GM21529 (cell line): ENCODE measurements around the gene LMNA.
"Not testable (repeated sequence)": the region's sequence is repeated elsewhere in the genome, so short reads cannot be mapped to it uniquely, and the experiment has no call there.

Source experiments
- ATAC-seq: cut with Tn5 transposase; IDR thresholded peaks from one replicate; pipeline ENCODE4 v1.9.1; 2021; ENCODE audit not compliant: unreplicated experiment

The LMNA gene

DNA sequence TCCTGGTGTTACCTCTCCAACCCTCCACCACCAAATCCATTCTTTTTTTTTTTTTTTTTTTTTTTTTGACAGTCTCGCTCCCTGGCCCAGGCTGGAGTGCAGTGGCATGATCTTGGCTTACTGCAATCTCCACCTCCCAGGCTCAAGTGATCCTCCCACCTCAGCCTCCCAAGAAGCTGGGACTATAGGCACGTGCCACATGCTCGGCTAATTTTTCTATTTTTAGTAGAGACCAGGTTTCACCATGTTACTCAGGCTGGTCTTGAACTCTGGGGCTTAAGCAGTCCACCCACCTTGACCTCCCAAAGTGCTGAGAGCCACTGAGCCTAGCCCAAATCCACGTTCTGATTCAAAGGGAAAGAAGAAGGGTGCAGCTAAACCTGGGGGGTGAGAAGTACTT lies 6.5 kb downstream of the LMNA start:
- not testable (repeated sequence) for ATAC-seq

DNA sequence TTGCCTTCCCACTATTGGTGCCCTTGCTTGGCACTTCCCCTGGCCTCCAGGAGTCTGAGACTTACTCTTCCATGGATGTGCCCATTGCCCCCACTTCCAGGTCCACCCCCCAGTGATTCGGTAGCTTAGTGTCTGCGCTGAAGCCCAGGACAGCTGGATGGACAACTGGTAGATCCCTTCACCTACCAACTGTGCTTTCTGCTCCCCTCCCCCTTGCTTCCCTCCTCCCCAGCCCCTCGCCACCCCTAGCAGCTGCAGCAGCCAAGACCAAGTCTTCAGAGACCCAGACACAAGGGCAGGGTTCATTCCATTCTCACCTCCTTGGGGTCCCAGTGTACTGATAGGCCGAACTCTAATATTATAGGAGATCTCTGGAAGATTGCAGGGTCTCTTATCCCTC lies 6.9 kb downstream of the LMNA start:
- no peak for ATAC-seq

DNA sequence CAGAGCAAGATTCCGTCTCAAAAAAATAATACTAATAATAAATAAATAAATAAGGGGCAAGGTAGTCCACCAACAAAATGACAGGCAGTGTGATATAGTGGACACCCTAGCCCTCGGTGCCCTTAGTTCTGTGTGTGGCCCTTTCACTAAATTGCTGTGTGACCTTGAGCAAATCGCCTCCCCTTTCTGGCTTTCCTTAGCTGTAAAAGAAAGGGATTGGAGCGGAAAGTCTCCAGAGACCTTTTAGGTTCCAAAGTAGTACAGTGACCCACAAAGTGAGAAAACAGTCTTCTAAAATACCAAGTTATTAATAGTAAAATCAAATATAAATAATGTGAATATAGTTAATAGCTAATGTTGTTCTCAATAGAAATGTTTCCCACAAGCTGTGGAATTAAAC lies 7.6 kb downstream of the LMNA start:
- no peak for ATAC-seq

DNA sequence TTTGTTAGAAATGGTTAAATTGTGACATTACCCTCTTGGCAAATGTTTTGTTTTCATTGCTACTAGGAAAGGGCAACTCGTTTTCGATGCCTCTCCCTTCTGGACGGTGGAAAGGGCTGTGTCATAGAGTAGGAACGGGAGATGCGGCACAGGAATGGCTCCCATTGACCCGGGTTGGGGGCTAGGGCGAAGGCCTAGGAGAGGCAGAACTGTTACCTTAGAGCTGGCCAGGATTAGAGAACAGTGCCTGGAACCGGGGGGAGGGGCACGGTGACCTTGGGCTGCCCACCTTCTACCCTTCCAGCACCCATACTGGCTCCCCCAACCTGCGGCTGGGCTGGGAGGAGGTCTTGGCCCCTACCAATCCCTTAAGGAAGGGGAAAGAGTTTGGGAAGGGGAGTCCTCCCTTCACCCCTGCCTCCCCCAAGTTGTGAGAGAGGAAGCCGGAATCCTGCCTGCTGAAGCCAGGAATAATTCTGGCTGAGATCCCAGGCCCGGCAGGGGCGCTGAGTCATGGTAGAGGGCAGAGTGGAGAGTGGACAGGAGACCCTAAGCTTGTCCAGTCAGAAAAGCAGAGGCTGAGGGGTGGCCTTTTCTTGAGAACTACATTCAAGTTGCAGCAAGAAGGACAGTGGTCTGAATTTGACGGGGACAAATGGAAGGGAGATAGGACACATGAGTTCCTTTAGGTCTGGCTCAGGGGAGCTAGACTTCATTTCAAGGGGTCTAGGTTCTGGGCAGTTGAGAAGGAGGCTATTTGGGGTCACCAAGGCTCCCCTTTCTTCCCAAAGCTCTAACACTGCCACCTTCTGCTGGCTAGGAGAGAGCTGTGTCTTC lies 8.2 kb downstream of the LMNA start:
- ATAC-seq = no peak

DNA sequence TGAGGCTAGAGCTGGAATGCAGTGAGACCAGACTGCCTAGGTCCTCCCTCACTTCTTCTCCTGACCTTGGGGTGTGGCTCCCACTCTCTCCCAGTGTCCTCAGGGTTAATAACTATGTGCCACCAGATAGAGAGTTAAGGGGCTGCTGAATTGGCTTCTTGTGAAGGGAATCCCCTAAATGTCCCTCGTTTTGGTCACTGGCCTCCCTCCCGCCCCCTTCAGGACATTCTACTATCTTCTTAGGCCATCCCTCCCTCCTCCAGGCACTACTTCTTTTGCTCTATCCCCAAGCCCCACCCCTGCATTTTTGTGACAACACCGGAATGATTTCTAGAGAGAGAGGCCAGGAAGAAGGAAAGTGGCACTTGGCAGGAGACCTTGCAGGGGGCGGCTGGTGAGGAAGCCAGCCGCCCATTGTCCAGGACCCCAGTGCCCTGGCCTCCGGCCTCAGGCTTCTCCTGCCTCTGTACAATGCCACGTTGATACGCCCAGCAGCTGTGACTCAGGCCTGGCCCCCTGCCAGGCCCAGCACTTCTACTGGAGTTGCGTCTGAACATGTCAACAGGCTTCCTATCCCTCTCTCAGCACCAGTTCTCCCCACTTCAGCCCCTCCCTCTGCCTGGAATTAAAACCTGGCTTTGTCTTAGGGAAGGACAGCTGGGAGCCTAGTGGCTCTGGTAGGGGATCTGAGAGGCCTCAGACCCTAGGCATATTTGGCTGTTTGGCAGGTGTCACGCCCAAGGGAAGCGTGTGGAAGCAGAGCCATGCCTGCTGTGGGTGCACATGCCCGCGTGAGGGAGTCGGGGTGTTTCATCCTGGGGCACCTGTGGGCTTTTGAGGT lies 9.1 kb downstream of the LMNA start:
- no peak for ATAC-seq

DNA sequence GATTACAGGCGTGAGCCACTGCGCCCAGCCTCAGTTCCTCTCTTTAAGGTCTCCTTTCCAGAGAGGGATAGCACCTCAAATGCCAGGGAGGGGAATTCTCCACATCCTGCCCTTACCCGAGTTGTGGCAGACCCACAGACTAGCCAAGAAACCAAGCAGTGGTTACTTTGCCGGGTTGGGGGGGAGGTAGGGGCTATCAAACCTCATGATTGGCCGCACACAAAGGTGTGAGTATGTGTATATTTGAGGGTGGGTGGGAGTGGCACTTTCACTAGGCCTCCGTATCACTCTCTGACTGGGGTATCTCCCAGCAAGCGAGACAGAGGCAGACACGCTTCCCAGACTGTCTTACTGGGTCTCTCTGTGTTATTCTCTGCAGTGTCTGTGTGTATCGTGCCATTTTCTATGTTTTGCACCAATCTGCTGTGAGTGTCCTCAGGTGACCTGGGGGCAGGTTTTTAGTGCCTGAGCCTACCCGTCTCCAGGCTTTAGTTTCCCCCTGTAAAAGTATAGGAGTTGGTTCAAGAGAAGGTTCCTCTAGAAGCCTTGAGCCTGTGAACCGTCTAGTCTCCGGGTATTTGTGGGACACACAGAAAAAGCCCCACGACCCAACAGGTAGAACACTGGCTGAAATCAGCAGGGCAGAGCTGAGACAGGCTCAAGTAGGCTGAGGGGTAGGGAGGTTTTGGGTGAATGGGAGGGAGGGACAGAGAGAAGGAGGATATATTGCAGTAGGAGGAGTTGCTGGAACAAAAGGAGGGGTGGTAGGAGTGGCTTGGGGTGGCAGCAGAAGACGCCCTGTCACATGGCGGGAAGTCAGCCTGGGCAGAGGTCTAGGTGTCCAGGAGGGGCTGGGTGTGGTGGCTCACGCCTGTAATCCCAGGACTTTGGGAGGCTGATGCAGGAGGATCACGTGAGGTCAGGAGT lies 10.3 kb downstream of the LMNA start:
- ATAC-seq = no peak

DNA sequence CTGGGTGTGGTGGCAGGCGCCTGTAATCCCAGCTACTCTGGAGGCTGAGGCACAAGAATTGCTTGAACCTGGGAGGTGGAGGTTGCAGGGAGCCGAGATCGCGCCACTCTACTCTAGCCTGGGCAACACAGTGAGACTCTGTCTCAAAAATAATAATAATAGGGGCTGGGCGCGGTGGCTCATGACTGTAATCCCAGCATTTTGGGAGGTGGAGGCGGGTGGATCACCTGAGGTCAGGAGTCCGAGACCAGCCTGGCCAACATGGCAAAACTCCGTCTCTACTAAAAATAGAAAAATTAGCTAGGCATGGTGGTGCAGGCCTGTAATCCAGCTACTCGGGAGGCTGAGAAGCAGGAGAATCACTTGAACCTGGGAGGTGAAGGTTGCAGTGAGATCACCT lies 11.0 kb downstream of the LMNA start:
- not testable (repeated sequence) for ATAC-seq

DNA sequence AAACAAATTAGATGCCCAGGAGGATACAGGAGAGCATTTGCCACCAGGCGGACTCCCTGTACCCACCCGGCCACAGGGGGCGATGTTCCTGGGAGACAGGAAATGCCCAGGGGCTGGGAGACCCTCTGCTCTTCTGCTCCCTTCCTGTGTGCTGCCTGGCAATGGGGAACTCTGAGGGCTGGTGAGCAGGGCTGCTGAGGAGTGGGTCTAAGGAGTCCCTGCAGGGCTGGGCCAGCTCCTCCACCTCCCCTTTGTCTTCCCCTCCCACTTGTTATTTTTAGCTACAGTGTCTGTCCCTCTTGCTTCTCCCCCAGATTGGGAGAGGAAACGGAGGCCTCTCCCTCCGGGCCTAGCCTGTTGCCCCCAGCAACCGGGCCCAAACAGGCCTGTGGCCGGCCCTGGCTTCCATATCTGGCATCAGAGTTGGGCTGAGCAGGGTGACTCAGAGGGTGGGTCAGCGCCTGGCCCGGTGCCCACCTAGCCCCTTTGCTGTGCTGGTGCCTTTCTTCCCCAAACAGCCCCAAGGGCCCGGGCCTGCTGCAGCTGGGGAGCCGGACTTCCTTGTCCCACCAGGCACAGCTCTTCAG lies 11.6 kb downstream of the LMNA start:
- peak; percentile 38 for ATAC-seq

DNA sequence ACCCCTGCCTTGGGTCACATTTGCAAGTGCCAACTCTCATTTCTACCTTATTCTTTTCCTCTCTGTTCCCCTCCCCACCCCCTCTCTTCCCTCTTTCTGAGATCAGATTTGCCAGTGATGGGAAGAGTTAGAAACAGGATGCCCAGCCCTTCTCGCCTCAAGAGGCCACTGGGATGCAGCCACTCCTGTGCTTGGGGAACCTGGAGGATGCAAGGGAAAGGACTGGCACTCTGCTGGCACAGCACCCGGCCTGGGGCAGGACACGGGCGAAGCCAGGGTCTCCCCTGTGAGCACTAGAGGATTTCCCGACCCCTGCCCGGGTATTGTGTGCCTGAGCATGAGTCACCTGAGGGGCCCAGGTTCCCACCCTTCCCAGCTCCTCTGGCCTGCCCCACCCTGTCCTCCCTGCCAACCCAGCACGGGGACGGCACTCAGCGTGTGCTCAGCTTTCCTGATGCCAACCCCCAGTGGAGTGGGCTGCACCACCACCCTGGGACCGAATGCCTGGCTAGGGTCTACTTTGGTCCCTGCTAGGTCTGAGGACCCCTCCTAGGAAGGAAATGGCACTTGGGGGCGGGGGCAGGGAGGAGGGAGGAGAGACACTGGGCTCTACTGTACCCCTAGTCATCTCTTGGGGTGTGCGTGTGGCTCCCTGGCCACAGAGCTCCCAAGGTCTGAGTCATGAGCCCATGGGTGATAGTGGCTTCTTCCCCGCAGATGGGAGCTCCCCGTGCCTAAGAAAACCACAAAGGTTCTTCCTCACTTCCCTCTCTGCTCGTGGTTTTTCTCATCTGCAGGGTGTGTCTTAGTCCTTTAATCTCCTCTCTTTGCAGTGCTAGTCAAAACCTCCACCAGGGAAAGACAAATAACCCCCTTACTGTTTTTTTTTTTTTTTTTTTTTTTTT lies 12.4 kb downstream of the LMNA start:
- peak; percentile 56 for ATAC-seq

DNA sequence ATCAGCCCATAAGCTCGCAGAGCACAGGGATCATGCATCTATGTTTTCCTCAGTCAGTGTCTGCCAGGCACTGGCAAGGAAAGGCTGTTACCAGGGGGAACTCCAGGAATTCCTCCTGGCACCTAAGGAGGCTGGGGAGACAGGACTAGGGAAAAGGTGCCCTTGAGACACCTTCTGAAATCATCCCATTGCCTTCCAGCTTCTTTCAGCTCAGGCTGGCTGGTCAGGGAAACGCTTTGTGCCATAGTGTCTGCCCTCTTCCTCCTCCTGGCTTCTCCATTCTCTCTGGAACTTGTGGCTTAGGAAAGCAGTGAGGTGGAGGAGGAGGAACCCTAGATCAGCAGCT lies 13.8 kb downstream of the LMNA start:
- no peak for ATAC-seq

DNA sequence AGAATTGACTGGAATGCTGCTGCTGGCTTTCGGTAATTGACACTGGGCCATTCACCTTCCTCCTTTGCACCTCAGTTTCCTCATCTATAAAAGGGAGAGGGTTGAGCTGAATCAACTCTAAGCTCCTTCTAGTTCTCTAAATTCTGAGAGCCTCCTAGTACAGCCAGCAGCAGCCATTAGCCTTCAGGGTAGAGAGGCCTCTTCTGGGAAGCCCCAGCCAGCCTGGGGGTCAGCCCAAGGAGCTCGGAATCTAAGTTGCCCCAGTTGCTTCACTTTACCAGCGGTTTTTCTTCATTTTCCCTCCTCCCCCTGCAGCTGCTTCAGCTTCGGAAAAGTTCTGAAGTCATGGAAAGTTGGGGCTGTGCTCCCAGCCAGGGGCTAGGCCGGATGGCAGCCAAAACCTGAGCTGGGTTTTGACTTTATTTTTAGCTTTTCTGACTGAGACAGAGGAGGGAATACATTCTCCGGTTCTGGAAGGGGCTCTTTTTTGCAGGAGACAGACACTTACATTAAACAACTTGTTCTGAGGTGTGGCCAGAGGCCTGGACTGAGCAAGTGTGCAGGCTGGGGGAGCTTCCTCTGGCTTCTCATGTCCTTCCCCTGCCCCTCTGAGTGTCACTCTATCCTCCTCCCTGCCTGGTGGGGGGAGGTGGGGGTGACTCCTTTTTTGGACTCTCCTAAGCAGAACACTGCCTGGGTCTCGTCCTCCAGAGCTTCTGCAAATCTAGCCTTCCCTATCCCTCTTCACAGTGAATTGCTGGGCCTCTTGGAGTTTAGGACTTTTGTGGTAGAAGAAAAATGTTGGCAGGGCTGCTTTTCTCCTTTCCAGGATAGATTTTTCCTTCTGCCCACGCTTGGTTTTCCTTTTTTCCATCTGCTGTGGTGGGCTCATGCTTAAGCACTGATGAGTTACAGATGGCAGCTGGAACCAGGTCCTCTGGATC lies 14.4 kb downstream of the LMNA start:
- no peak for ATAC-seq

DNA sequence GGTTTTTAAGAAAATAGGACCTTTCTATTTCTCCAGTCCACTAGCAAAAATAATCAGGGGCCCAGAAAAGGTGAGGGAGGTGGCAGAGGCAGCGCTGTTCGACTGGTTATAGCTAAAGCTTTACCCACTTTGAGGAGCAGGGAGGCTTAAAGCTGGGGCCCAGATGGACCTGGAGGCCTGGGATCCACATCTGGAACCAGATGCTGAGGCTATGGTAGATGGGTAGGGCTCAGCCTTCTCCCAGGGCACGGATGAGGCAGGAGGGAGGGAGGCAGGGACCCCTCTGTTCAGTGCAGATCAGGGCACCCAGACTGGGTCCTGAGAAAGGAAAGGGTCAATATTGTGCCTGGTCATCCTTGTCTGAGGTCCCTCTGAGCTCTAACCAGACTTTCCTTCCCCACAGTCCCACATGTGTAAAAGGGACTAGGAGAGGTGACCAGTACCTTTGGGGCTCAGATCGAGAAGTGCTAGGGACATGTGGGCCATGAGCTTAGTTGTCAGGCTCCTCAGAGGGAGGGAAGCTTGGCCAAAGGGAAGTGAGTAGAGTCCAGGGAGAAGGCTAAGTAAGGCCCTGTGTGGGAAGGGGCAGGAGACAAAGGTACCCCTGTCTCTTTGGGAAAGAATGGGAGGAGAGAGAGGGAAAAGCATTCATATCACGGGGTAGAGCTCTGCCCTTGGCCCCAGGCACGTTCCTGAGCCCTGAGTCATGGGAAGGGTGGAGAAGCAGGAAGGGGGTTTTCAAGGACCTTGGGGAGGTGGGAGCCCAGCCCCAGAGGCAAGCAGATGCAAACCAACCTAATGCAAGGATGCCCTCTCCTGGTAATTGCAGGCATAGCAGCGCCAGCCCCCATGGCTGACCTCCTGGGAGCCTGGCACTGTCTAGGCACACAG lies 15.4 kb downstream of the LMNA start:
- ATAC-seq = no peak

DNA sequence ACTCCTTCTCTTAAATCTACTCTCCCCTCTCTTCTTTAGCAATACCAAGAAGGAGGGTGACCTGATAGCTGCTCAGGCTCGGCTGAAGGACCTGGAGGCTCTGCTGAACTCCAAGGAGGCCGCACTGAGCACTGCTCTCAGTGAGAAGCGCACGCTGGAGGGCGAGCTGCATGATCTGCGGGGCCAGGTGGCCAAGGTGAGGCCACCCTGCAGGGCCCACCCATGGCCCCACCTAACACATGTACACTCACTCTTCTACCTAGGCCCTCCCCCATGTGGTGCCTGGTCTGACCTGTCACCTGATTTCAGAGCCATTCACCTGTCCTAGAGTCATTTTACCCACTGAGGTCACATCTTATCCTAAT lies 16.0 kb downstream of the LMNA start:
- no peak for ATAC-seq

DNA sequence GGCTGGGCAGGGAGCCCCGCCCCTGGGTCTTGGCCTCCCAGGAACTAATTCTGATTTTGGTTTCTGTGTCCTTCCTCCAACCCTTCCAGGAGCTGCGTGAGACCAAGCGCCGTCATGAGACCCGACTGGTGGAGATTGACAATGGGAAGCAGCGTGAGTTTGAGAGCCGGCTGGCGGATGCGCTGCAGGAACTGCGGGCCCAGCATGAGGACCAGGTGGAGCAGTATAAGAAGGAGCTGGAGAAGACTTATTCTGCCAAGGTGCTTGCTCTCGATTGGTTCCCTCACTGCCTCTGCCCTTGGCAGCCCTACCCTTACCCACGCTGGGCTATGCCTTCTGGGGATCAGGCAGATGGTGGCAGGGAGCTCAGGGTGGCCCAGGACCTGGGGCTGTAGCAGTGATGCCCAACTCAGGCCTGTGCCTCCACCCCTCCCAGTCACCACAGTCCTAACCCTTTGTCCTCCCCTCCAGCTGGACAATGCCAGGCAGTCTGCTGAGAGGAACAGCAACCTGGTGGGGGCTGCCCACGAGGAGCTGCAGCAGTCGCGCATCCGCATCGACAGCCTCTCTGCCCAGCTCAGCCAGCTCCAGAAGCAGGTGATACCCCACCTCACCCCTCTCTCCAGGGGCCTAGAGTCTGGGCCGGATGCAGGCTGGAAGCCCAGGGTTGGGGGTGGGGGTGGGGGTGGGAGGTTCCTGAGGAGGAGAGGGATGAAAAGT lies 20.4 kb downstream of the LMNA start:
- ATAC-seq = no peak

DNA sequence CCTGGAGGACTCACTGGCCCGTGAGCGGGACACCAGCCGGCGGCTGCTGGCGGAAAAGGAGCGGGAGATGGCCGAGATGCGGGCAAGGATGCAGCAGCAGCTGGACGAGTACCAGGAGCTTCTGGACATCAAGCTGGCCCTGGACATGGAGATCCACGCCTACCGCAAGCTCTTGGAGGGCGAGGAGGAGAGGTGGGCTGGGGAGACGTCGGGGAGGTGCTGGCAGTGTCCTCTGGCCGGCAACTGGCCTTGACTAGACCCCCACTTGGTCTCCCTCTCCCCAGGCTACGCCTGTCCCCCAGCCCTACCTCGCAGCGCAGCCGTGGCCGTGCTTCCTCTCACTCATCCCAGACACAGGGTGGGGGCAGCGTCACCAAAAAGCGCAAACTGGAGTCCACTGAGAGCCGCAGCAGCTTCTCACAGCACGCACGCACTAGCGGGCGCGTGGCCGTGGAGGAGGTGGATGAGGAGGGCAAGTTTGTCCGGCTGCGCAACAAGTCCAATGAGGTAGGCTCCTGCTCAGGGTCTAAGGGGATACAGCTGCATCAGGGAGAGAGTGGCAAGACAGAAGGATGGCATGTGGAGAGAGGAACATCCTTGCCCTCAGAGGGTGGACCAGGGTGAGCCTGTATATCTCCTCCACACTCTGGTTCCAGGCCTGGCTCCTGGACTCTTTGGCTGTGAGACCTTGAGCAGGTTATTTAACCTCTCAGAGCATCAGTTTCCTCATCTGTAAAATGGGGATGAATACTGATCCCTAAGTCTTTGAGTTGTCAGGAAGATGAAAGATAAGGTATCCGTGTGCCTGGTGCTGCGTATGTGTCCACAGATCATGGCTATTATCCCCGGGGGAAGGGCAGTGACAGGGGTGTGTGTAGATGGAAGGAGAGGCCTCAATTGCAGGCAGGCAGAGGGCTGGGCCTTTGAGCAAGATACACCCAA lies 21.7 kb downstream of the LMNA start:
- ATAC-seq = no peak

DNA sequence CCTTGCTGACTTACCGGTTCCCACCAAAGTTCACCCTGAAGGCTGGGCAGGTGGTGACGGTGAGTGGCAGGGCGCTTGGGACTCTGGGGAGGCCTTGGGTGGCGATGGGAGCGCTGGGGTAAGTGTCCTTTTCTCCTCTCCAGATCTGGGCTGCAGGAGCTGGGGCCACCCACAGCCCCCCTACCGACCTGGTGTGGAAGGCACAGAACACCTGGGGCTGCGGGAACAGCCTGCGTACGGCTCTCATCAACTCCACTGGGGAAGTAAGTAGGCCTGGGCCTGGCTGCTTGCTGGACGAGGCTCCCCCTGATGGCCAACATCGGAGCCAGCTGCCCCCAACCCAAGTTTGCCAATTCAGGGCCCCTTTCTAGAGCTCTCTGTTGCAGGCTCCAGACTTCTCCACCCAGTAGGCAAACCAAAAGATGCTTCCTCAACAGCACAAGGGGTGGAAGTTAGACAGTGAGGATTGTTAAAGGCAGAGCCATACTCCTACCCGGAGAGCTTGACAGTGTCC lies 22.5 kb downstream of the LMNA start:
- no peak for ATAC-seq
